Measurements from ENCODE around the gene CNOT1. TPM values are rescaled to one million over a fixed set of nuclear protein-coding genes. Genes with fewer than 3 reads are reported as not detected.
A peak's percentile ranks its signal among the peaks of the same experiment; 100 is the strongest.
"Not testable (repeated sequence)": the region's sequence is repeated elsewhere in the genome, so short reads cannot be mapped to it uniquely, and the experiment has no call there.

The CNOT1 gene
- total and polyA plus RNA-seq, 2 of the 4 experiments (the other 2 are of a cell fraction) = 85.5 to 357 TPM

DNA sequence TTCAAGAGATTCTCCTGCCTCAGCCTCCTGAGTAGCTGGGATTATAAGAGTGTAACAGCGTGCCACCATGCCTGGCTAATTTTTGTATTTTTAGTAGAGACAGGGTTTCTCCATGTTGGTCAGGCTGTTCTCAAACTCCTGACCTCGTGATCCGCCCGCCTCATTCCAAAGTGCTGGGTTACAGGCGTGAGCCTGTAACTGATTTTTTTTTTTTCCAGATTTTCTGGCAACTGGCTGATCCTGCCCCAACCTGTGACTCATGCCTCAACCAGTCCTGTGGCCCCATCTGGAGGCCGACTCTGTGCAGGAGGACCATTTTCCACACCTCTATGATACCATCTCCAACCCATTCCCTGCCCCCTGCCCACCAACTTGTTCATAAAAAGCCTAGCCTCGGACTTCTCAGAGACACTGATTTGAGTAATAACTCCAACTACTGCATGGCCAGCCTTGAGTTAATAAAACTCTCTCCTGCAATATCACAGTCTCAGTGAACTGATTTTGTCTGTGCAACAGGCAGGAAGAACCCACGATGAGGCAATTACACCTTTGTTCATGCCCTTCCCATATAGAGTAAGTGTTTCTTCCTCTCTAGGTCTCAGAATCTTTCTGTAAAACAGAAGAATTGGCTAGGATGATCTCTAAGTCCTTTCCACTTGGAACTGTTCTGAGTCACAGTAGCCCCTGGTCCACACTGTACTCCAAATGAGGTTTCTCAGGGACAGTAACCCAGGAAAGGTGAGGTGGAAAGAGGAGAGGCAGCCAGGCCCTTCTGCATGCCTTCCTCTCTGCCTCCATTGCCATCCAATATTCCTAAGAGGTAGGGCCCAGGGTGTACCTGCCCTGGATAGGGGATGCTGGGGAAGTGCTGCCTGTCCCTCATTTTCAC, 8.8 kb upstream of the CNOT1 start (continued):
- TF ChIP-seq FOS (IDR thresholded peaks at IDR 0.05; ENCODE audit: low read depth, low read length) (peak; percentile 67; the same call in 1 of the 2 replicates), SMC3 (IDR thresholded peaks at IDR 0.05; ENCODE audit: low read depth, low read length) (peak; percentile 34), MXI1 (IDR thresholded peaks at IDR 0.05; ENCODE audit: borderline replicate concordance, low read depth, low read length) (no peak)

DNA sequence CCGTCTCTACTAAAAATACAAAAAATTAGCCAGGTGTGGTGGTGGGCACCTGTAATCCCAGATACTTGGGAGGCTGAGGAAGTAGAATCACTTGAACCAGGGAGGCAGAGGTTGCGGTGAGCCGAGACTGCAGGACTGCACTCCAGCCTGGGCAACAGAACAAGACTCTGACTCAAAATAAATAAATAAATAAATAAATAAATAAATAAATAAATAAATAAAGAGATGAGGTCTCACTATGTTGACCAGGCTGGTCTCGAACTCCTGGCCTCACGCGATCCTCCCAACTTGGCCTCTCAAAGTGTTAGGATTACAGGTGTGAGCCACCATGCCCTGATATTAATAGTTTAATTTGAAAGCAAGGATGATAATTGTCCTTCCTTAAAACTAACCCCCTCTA, 7.4 kb upstream of the CNOT1 start:
- H2BK120ac ChIP-seq (ENCODE audit: low read depth, low read length); BruUV-seq (replicated peaks); ATAC-seq (ENCODE audit: low read depth); H2BK5ac ChIP-seq (ENCODE audit: low read depth, low read length, poor library complexity, severe bottlenecking); H3K4me2 ChIP-seq (ENCODE audit: low read depth, low read length); H3K4ac ChIP-seq (ENCODE audit: low read depth, low read length); H3K56ac ChIP-seq (ENCODE audit: extremely low read depth, insufficient read depth, low read length); H4K8ac ChIP-seq (ENCODE audit: low read depth in 2 of 2, low read length in 2 of 2); H3K23ac ChIP-seq (ENCODE audit: low read depth, low read length); POLR2A ChIA-PET (ENCODE audit: unreplicated experiment); H3K14ac ChIP-seq (replicated peaks; ENCODE audit: low read depth, low read length); H3K18ac ChIP-seq (ENCODE audit: low read depth, low read length); H2BK20ac ChIP-seq (ENCODE audit: low read depth, low read length); DNase-seq; in situ Hi-C loops (cut with MboI; ENCODE audit: low sequenced_read_pairs); H3K9me3 ChIP-seq (ENCODE audit: control insufficient read depth, insufficient read depth, low read length); H4K5ac ChIP-seq (ENCODE audit: low read depth, low read length); H4K20me1 ChIP-seq (ENCODE audit: insufficient read depth, low read length); H3K36me3 ChIP-seq (ENCODE audit: control insufficient read depth, insufficient read depth, low read length); H4K91ac ChIP-seq (ENCODE audit: insufficient read depth, low read depth, low read length); H3K4me3 ChIP-seq (ENCODE audit: insufficient read depth, low read depth, low read length); H2AK9ac ChIP-seq (replicated peaks; ENCODE audit: low read depth, low read length, poor library complexity); H2BK15ac ChIP-seq (ENCODE audit: low read depth, low read length); H2AFZ ChIP-seq (replicated peaks; ENCODE audit: low read length, poor library complexity); H2AK5ac ChIP-seq (ENCODE audit: low read depth, low read length); H3K9me1 ChIP-seq (ENCODE audit: insufficient read depth, low read length); H3K79me1 ChIP-seq (ENCODE audit: low read depth in 1 of 2, low read length in 2 of 2); H3K27ac ChIP-seq (ENCODE audit: insufficient read depth, low read length); H3K4me1 ChIP-seq (ENCODE audit: control insufficient read depth, insufficient read depth, low read length); dilution Hi-C loops (cut with HindIII; ENCODE audit: low sequenced_read_pairs, unreplicated experiment); H3K27me3 ChIP-seq (ENCODE audit: control insufficient read depth, insufficient read depth, low read length); H3K9ac ChIP-seq (ENCODE audit: low read depth, low read length): not testable (repeated sequence)
- WGBS, 2 experiments (ENCODE audit: extremely low coverage in 2 of 2, insufficient read length in 1 of 2) = no CpG with 5 or more reads among the region's 6 CpGs
- CTCF ChIA-PET = interaction anchor here (0.6 kb wide), 1 partner anchor 15 kb away, joined by 5 read pairs; no protein-coding TSS in a partner anchor
- intact Hi-C loops (cut with micrococcal nuclease) = loop anchor here (10.0 kb wide), 1 partner anchor 302 kb away; no protein-coding TSS in a partner anchor

All from IMR-90 (cell line).